Right lobe of liver (tissue), 4 donors: ENCODE data around the gene POPDC3.

Experiments
- POLR2A ChIP-seq: fragments of 450-650 bp; IDR thresholded peaks from one replicate; pipeline ENCODE4 v1.6.1; 2017; ENCODE audit warnings: antibody characterized with exemption, mild to moderate bottlenecking
- TF ChIP-seq, protein P1 (sequence below), 4 donors: fragments of 200-600 bp in 3 of 4; fragments of 450-650 bp in 1 of 4; IDR thresholded peaks; one replicate each; pipeline versions ENCODE4 v1.5.1 to v1.8.0; 2016 to 2022; ENCODE audit warnings: antibody characterized with exemption in 4 of 4, mild to moderate bottlenecking in 2 of 4
- donor health status: DM: no; HTN: no; CAD: no.
- donor health status: DM: no; HTN: no; CAD: no.
- donor health status: DM: no; HTN: yes; CAD: no.

DNA sequence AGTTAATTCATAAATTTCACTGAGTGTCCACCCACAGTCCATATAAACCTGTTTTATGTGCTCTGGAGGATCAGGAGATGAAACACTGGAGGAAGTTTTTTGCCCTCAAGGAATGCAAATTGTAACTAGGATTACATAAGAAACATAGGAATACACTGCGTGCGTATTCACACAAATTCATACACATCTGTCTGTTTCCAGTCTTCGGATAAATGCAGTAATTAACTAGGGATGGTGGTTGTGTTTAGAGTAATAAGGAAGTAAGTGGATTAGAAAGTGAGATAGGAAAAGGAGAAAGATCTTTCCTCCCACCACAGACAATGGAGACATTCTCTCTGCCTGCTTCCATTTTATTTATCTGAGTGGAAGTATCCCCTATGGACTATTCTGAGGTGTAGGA lies 35.7 kb upstream of the POPDC3 start:
- TF ChIP-seq POLR2A, result no peak
- TF ChIP-seq, protein P1, sequence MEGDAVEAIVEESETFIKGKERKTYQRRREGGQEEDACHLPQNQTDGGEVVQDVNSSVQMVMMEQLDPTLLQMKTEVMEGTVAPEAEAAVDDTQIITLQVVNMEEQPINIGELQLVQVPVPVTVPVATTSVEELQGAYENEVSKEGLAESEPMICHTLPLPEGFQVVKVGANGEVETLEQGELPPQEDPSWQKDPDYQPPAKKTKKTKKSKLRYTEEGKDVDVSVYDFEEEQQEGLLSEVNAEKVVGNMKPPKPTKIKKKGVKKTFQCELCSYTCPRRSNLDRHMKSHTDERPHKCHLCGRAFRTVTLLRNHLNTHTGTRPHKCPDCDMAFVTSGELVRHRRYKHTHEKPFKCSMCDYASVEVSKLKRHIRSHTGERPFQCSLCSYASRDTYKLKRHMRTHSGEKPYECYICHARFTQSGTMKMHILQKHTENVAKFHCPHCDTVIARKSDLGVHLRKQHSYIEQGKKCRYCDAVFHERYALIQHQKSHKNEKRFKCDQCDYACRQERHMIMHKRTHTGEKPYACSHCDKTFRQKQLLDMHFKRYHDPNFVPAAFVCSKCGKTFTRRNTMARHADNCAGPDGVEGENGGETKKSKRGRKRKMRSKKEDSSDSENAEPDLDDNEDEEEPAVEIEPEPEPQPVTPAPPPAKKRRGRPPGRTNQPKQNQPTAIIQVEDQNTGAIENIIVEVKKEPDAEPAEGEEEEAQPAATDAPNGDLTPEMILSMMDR (IDR thresholded peaks at IDR 0.05), result no peak
